SK-N-SH (cell line): ENCODE data around the gene LRGUK. TPM values are rescaled to one million over a fixed set of nuclear protein-coding genes. Genes with fewer than 3 reads are reported as not detected.

Experiments used
- CTCF ChIA-PET: fragments of 300-600, 350-600 bp; formaldehyde crosslinking; extraction: SDS; loops from one replicate; lab custom pipeline; 2021; lab: Yijun Ruan, JAX
- POLR2A ChIA-PET: fragments of 350-600 bp; sonication (Branson Sonifier 250); formaldehyde crosslinking; extraction: SDS; loops from one replicate; lab custom pipeline; 2020; ENCODE audit warnings: antibody characterized with exemption, inconsistent platforms; lab: Yijun Ruan, JAX
- DNase-seq: peaks from one replicate; pipeline ENCODE4 v3.0.0; 2012
- H2AFZ ChIP-seq: fragments of 200-600 bp; sonication (generic); 2 replicates; pipeline ENCODE4 v1.8.1; 2016; ENCODE audit warnings: antibody characterized with exemption, mild to moderate bottlenecking, low read depth
- H3F3A ChIP-seq: fragments of 200-600 bp; sonication (generic); replicated peaks from 2 replicates; pipeline ENCODE3; 2016; ENCODE audit warnings: antibody characterized with exemption, mild to moderate bottlenecking; ENCODE audit not compliant: insufficient read depth
- H3K27ac ChIP-seq, 2 experiments: fragments of 200-500 bp in 1 of 2; fragments of 200-600 bp in 1 of 2; sonication (Bioruptor generic) in 1 of 2; sonication (generic), shearing (Covaris generic) in 1 of 2; 2 replicates each; pipeline versions ENCODE4 v1.5.1 to v1.6.1; 2014 to 2016; ENCODE audit warnings: low read depth in 2 of 2, inconsistent platforms in 1 of 2, low read length in 1 of 2, mild to moderate bottlenecking in 1 of 2, mixed read lengths in 1 of 2
- H3K27me3 ChIP-seq: fragments of 200-600 bp; sonication (generic), shearing (Covaris generic); 2 replicates; pipeline ENCODE4 v1.6.1; 2016; ENCODE audit warnings: mixed run types; ENCODE audit not compliant: insufficient read depth
- H3K36me3 ChIP-seq, 2 experiments: fragments of 200-500 bp in 1 of 2; fragments of 200-600 bp in 1 of 2; sonication (Bioruptor generic) in 1 of 2; sonication (generic) in 1 of 2; replicated peaks in 1 of 2; 2 replicates each; pipeline versions ENCODE3 to v1.5.1; 2014 to 2016; ENCODE audit warnings: low read length in 1 of 2, mild to moderate bottlenecking in 1 of 2; ENCODE audit not compliant: insufficient read depth in 2 of 2, control insufficient read depth in 1 of 2
- H3K4me1 ChIP-seq, 2 experiments: fragments of 200-500 bp in 1 of 2; fragments of 200-600 bp in 1 of 2; sonication (Bioruptor generic) in 1 of 2; sonication (generic), shearing (Covaris generic) in 1 of 2; 2 replicates each; pipeline versions ENCODE4 v1.5.1 to v1.6.1; 2014 to 2016; ENCODE audit warnings: low read depth in 1 of 2, low read length in 1 of 2, mixed run types in 1 of 2; ENCODE audit not compliant: insufficient read depth in 2 of 2, control insufficient read depth in 1 of 2
- H3K4me2 ChIP-seq: fragments of 200-600 bp; sonication (generic), shearing (Covaris generic); 2 replicates; pipeline ENCODE4 v1.6.1; 2017; ENCODE audit warnings: mixed run types
- H3K4me3 ChIP-seq, 2 experiments: fragments of 200-500 bp in 1 of 2; fragments of 200-600 bp in 1 of 2; sonication (Bioruptor generic) in 1 of 2; sonication (generic), shearing (Covaris generic) in 1 of 2; 2 replicates each; pipeline versions ENCODE4 v1.5.1 to v1.8.1; 2014 to 2016; ENCODE audit warnings: low read depth in 2 of 2, inconsistent platforms in 1 of 2, low read length in 1 of 2, mild to moderate bottlenecking in 1 of 2, mixed read lengths in 1 of 2, moderate library complexity in 1 of 2
- H3K79me2 ChIP-seq: fragments of 200-600 bp; sonication (generic); 2 replicates; pipeline ENCODE4 v1.8.1; 2017; ENCODE audit warnings: mild to moderate bottlenecking; ENCODE audit not compliant: insufficient read depth
- H3K9ac ChIP-seq: fragments of 200-600 bp; sonication (generic); 2 replicates; pipeline ENCODE4 v1.6.1; 2017; ENCODE audit warnings: mixed run types
- H3K9me2 ChIP-seq: fragments of 200-600 bp; sonication (generic); 2 replicates; pipeline ENCODE4 v1.6.1; 2017; ENCODE audit warnings: mixed run types
- H3K9me3 ChIP-seq: fragments of 200-600 bp; sonication (generic); 2 replicates; pipeline ENCODE4 v1.6.1; 2017; ENCODE audit warnings: mixed run types, mild to moderate bottlenecking, moderate library complexity
- H4K20me1 ChIP-seq: fragments of 200-600 bp; sonication (generic); 2 replicates; pipeline ENCODE4 v1.6.1; 2017; ENCODE audit warnings: mild to moderate bottlenecking, mixed run types; ENCODE audit not compliant: insufficient read depth
- FOSL2 ChIP-seq: IDR thresholded peaks from 2 replicates; pipeline ENCODE4 v1.4.0; 2012; ENCODE audit warnings: low read depth, mild to moderate bottlenecking, moderate library complexity, borderline replicate concordance
- FOXJ3 ChIP-seq: sonication (generic); formaldehyde crosslinking; IDR thresholded peaks from 2 replicates; pipeline ENCODE4 v1.5.1; 2020; ENCODE audit warnings: mild to moderate bottlenecking, missing genetic modification reagents
- FOXM1 ChIP-seq: IDR thresholded peaks from 2 replicates; pipeline ENCODE4 v1.4.0; 2012; ENCODE audit warnings: low read depth, mild to moderate bottlenecking
- JUND ChIP-seq: IDR thresholded peaks from 2 replicates; pipeline ENCODE4 v1.4.0; 2012
- MEF2A ChIP-seq: IDR thresholded peaks from 2 replicates; pipeline ENCODE4 v1.4.0; 2012; ENCODE audit warnings: low read depth, borderline replicate concordance
- NRF1 ChIP-seq: IDR thresholded peaks from 2 replicates; pipeline ENCODE4 v1.6.1; 2012; ENCODE audit warnings: low read depth, mild to moderate bottlenecking, low read length
- POLR2AphosphoS5 ChIP-seq: IDR thresholded peaks from 2 replicates; pipeline ENCODE4 v1.6.1; 2012; ENCODE audit warnings: low read depth, low read length
- SIN3A ChIP-seq: IDR thresholded peaks from 2 replicates; pipeline ENCODE4 v1.6.1; 2012; ENCODE audit warnings: low read depth, mild to moderate bottlenecking, low read length, moderate library complexity, borderline replicate concordance
- SMC3 ChIP-seq: IDR thresholded peaks from 2 replicates; pipeline ENCODE4 v1.6.1; 2012; ENCODE audit warnings: low read depth, low read length, improper control_type of control experiment
- YY1 ChIP-seq: IDR thresholded peaks from 2 replicates; pipeline ENCODE4 v1.4.0; 2012; ENCODE audit warnings: low read depth, mild to moderate bottlenecking
- WGBS: methylation state at CpG from one replicate; pipeline ENCODE4 v1.1.6; 2017; ENCODE audit warnings: low lambda C conversion rate; 5-methylcytosine and 5-hydroxymethylcytosine counted together
- polyA plus RNA-seq, 3 experiments: library from polyadenylated mRNA; depleted of rRNA; stranded (reverse); fragments of >200 nt; gene quantifications; 2 replicates each; pipeline ENCODE4 v1.2.3, GENCODE V29; 2012
- TF ChIP-seq, protein P1 (sequence below): IDR thresholded peaks from 2 replicates; pipeline ENCODE4 v1.6.1; 2012; ENCODE audit warnings: mild to moderate bottlenecking, low read depth, low read length, moderate library complexity
- TF ChIP-seq, protein P2 (sequence below): fragments of 200-600 bp; sonication (generic); IDR thresholded peaks from 2 replicates; pipeline ENCODE4 v1.6.1; 2017; ENCODE audit warnings: antibody characterized with exemption, mild to moderate bottlenecking, moderate library complexity
- TF ChIP-seq, protein P3 (sequence below): IDR thresholded peaks from 2 replicates; pipeline ENCODE4 v1.4.0; 2012; ENCODE audit warnings: low read depth
- TF ChIP-seq, protein P4 (sequence below): IDR thresholded peaks from 2 replicates; pipeline ENCODE4; 2012
- TF ChIP-seq, protein P5 (sequence below): IDR thresholded peaks from 2 replicates; pipeline ENCODE4 v1.4.0; 2012; ENCODE audit warnings: low read depth, borderline replicate concordance

LRGUK gene
- polyA plus RNA-seq, 1 of the 3 experiments (the other 2 are of a cell fraction): 1.5 TPM

DNA sequence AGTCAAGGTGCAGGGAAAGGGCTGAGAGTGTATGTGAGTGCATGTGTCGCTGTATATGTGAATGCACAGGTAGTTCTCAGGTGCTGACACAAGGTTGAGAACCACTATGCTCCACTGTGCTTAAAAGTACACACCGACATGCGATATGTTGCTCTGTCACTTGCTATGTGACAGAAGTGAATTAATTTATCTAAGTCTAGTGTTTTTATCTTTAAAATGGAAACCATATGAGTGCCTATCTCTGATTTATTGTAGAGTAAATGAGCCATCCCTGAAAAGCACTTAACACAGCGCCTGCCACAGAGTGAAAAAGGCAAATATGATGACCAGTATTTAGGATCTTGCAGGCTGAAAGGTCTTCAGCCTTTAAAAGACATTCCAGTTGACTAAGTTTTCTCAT, 184.7 kb downstream of the LRGUK start (continued):
- TF ChIP-seq, protein P1, sequence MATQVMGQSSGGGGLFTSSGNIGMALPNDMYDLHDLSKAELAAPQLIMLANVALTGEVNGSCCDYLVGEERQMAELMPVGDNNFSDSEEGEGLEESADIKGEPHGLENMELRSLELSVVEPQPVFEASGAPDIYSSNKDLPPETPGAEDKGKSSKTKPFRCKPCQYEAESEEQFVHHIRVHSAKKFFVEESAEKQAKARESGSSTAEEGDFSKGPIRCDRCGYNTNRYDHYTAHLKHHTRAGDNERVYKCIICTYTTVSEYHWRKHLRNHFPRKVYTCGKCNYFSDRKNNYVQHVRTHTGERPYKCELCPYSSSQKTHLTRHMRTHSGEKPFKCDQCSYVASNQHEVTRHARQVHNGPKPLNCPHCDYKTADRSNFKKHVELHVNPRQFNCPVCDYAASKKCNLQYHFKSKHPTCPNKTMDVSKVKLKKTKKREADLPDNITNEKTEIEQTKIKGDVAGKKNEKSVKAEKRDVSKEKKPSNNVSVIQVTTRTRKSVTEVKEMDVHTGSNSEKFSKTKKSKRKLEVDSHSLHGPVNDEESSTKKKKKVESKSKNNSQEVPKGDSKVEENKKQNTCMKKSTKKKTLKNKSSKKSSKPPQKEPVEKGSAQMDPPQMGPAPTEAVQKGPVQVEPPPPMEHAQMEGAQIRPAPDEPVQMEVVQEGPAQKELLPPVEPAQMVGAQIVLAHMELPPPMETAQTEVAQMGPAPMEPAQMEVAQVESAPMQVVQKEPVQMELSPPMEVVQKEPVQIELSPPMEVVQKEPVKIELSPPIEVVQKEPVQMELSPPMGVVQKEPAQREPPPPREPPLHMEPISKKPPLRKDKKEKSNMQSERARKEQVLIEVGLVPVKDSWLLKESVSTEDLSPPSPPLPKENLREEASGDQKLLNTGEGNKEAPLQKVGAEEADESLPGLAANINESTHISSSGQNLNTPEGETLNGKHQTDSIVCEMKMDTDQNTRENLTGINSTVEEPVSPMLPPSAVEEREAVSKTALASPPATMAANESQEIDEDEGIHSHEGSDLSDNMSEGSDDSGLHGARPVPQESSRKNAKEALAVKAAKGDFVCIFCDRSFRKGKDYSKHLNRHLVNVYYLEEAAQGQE: no peak
- TF ChIP-seq, protein P2, sequence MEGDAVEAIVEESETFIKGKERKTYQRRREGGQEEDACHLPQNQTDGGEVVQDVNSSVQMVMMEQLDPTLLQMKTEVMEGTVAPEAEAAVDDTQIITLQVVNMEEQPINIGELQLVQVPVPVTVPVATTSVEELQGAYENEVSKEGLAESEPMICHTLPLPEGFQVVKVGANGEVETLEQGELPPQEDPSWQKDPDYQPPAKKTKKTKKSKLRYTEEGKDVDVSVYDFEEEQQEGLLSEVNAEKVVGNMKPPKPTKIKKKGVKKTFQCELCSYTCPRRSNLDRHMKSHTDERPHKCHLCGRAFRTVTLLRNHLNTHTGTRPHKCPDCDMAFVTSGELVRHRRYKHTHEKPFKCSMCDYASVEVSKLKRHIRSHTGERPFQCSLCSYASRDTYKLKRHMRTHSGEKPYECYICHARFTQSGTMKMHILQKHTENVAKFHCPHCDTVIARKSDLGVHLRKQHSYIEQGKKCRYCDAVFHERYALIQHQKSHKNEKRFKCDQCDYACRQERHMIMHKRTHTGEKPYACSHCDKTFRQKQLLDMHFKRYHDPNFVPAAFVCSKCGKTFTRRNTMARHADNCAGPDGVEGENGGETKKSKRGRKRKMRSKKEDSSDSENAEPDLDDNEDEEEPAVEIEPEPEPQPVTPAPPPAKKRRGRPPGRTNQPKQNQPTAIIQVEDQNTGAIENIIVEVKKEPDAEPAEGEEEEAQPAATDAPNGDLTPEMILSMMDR: no peak
- TF ChIP-seq SIN3A (no peak), NRF1 (no peak), POLR2AphosphoS5 (no peak), FOXM1 (no peak)
- TF ChIP-seq, protein P3, sequence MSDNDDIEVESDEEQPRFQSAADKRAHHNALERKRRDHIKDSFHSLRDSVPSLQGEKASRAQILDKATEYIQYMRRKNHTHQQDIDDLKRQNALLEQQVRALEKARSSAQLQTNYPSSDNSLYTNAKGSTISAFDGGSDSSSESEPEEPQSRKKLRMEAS: no peak
- TF ChIP-seq, all 33 proteins: peak for 3

DNA sequence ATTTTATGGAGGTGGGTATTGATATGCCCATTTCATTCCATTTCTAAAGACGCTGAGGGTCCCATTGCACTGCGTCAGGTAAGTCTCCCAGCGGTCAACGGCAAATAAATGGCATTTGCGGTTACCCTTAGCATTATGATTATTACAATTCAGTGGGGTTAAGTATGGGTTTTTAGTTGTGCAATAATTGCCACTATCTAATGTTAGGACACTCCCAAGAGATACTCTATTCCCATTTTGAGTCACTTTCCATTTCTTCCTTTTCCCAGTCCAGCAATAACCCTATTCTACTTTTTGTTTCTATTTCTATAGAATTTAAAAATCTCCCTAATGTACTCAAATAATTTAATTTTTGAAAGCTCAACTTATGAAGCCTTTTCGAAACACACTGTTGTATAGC, 185.6 kb downstream of the LRGUK start:
- H3F3A ChIP-seq: peaks cover 2% of the 10 kb centered on the region
- peaks cover 60% of the 10 kb centered on the region for H3K79me2 ChIP-seq
- no peaks in the 10 kb centered on the region for H3K27me3 ChIP-seq
- ChIA-PET CTCF (interaction anchor here (1.1 to 1.8 kb wide), 2 partner anchors 24 to 108 kb away, joined by 4 read pairs; no protein-coding TSS in a partner anchor), POLR2A (no interaction called here)
- H3K9me2 ChIP-seq: 0 out of 2 replicates have a peak, but pooled peaks cover 3% of the 10 kb centered on the region
- peaks cover 5 to 23% of the 10 kb centered on the region in 2 experiments; a peak in 2 of 4 replicates for H3K4me1 ChIP-seq
- no peak overlapping the region; a peak in 1 of 4 replicates for H3K27ac ChIP-seq
- no peak overlapping the region for H3K4me3 ChIP-seq
- no peak overlapping the region for H3K4me2 ChIP-seq
- H3K9ac ChIP-seq: no peak overlapping the region
- peaks cover 9 to 25% of the 10 kb centered on the region in 2 experiments for H3K36me3 ChIP-seq
- H4K20me1 ChIP-seq: no peaks in the 10 kb centered on the region
- H3K9me3 ChIP-seq: no peaks in the 10 kb centered on the region
- no peak overlapping the region for H2AFZ ChIP-seq
- WGBS: 91% methylated on average over 6 of the region's 6 CpGs
- DNase-seq: no peak
- TF ChIP-seq JUND (no peak), SMC3 (no peak), MEF2A (no peak), YY1 (no peak), FOXJ3 (CRISPR knock-in tag) (no peak), POLR2AphosphoS5 (no peak), SIN3A (no peak), FOSL2 (no peak), FOXM1 (no peak)
- TF ChIP-seq, protein P4, sequence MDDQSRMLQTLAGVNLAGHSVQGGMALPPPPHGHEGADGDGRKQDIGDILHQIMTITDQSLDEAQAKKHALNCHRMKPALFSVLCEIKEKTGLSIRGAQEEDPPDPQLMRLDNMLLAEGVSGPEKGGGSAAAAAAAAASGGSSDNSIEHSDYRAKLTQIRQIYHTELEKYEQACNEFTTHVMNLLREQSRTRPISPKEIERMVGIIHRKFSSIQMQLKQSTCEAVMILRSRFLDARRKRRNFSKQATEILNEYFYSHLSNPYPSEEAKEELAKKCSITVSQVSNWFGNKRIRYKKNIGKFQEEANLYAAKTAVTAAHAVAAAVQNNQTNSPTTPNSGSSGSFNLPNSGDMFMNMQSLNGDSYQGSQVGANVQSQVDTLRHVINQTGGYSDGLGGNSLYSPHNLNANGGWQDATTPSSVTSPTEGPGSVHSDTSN: no peak
- TF ChIP-seq, protein P1: no peak
- TF ChIP-seq, protein P5, sequence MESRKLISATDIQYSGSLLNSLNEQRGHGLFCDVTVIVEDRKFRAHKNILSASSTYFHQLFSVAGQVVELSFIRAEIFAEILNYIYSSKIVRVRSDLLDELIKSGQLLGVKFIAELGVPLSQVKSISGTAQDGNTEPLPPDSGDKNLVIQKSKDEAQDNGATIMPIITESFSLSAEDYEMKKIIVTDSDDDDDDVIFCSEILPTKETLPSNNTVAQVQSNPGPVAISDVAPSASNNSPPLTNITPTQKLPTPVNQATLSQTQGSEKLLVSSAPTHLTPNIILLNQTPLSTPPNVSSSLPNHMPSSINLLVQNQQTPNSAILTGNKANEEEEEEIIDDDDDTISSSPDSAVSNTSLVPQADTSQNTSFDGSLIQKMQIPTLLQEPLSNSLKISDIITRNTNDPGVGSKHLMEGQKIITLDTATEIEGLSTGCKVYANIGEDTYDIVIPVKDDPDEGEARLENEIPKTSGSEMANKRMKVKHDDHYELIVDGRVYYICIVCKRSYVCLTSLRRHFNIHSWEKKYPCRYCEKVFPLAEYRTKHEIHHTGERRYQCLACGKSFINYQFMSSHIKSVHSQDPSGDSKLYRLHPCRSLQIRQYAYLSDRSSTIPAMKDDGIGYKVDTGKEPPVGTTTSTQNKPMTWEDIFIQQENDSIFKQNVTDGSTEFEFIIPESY: no peak
